Nephron progenitor cell (in vitro differentiated cells): Measurements from ENCODE around the gene ABHD11.

Experiments
- DNase-seq: peaks from one replicate; pipeline ENCODE4 v3.0.0; 2021
- H3K27ac Mint-ChIP-seq: 2 replicates; pipeline ENCODE4 v1.8.0; 2021; ENCODE audit warnings: mild to moderate bottlenecking, moderate library complexity, mixed read lengths
- H3K27me3 Mint-ChIP-seq: 2 replicates; pipeline ENCODE4 v1.8.0; 2021; ENCODE audit warnings: mild to moderate bottlenecking, low read depth, mixed read lengths; ENCODE audit not compliant: poor library complexity
- H3K36me3 Mint-ChIP-seq: 2 replicates; pipeline ENCODE4 v1.8.0; 2021; ENCODE audit warnings: low read depth, mixed read lengths
- H3K4me1 Mint-ChIP-seq: 2 replicates; pipeline ENCODE4 v1.8.0; 2021; ENCODE audit warnings: mixed read lengths
- H3K4me3 Mint-ChIP-seq: 2 replicates; pipeline ENCODE4 v1.8.0; 2021; ENCODE audit warnings: mild to moderate bottlenecking, moderate library complexity, mixed read lengths
- H3K9me3 Mint-ChIP-seq: 2 replicates; pipeline ENCODE4 v1.8.0; 2021; ENCODE audit warnings: mild to moderate bottlenecking, moderate library complexity, mixed read lengths
- TF ChIP-seq, protein P1 (sequence below): fragments of 200-600 bp; sonication (generic); IDR thresholded peaks from 2 replicates; pipeline ENCODE4 v1.5.0; 2021; ENCODE audit warnings: antibody characterized with exemption

The ABHD11 gene

DNA sequence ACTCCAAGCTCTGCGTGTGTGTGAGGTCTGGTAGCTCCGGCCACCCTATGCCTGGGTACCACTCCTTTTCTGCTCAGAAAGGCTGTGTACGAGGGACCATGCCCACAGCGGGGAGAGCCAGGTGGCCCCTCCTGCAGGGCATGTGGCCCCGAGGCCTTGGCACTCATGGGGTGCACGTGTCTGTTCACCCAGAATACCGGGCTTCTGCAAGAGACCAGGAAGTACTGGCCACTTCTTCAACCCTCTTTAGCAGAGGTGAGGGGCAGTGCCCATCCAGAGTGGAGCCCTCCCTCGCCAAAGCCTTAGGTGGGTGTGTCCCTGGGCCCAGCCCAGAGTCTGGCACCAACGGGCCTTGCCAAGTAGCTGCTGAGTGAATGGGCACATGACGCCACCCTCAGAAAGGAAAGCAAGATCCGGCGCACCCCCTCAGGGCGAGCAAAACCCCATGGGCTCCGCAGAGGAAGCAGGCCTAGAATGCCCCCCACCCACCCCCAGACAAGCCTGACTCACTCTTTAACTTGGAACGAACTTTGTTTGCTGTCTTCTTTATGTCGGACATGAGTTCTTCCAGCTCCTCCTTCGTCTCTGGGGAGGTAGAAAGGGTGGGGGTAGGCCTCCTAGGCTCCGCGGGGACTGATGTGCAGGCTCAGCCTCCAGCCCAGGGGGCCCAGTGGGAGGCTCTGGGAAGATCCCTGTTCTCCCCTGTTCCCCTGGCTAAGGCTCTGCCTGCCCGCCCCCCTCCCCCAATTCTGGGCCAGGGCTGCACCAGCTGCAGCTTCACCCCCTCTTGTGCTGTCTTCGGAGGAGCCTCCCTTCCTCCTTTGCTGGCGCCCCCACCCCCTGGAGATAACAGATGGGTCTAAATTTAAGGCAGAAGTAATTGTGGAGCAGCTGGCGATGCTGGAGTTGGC, 33.7 kb downstream of the ABHD11 start:
- Mint-ChIP-seq H3K4me3 (no peak overlapping the region), H3K9me3 (no peaks in the 10 kb centered on the region), H3K27ac (no peak overlapping the region), H3K27me3 (peaks cover 6% of the 10 kb centered on the region), H3K36me3 (peaks cover 11% of the 10 kb centered on the region), H3K4me1 (peaks cover 27% of the 10 kb centered on the region)
- no peak for DNase-seq
- TF ChIP-seq, protein P1, sequence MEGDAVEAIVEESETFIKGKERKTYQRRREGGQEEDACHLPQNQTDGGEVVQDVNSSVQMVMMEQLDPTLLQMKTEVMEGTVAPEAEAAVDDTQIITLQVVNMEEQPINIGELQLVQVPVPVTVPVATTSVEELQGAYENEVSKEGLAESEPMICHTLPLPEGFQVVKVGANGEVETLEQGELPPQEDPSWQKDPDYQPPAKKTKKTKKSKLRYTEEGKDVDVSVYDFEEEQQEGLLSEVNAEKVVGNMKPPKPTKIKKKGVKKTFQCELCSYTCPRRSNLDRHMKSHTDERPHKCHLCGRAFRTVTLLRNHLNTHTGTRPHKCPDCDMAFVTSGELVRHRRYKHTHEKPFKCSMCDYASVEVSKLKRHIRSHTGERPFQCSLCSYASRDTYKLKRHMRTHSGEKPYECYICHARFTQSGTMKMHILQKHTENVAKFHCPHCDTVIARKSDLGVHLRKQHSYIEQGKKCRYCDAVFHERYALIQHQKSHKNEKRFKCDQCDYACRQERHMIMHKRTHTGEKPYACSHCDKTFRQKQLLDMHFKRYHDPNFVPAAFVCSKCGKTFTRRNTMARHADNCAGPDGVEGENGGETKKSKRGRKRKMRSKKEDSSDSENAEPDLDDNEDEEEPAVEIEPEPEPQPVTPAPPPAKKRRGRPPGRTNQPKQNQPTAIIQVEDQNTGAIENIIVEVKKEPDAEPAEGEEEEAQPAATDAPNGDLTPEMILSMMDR, result no peak

DNA sequence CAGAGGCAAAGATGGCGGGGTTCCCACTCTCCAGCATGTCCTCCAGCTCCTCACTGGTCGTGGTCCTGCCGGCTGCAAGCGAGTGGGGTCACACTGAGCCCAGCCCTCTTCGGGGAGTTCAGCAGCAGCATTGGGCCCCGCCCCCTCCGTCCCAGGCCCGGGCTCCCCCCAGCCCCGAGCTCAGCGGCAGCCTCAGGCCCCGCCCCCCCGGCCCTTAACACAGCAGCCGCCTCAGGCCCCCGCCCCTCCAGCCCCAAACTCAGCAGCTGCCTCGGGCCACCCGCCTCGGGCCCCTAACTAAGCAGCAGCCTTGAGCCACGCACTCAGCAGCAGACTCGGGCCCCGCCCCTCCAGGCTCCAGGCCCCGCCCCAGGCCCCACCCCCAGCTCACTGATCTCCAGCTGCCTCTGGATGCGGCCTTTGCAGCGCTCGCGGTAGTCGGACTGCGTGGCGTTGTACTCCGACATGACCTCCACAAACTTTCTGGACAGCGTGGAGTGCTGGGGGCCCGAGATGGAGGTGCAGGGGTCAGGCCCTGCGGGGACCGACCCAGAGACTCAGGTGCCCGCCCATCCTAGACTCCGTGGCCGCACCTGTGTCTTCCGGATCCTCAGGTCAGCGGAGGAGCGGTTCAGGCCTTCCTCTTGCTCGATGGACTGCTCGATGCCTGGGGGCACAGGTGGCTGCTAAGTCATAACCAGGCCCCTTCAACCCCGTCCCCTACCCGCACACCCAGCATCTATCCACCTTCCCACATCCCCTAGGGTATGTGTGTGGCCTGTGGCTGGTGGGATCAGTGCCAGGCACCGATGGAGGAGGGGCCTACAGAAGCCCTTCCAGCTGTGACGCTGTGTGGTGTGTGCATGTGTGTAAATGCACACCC, 34.6 kb downstream of the ABHD11 start:
- peak; percentile 84 for DNase-seq
- H3K27me3 Mint-ChIP-seq, result peaks cover 6% of the 10 kb centered on the region
- peaks cover 11% of the 10 kb centered on the region for H3K36me3 Mint-ChIP-seq
- peaks cover 27% of the 10 kb centered on the region for H3K4me1 Mint-ChIP-seq
- H3K4me3 Mint-ChIP-seq, result peak overlapping the region; percentile 58
- TF ChIP-seq, protein P1, result no peak
- H3K27ac Mint-ChIP-seq, result no peak overlapping the region
- H3K9me3 Mint-ChIP-seq, result no peaks in the 10 kb centered on the region

DNA sequence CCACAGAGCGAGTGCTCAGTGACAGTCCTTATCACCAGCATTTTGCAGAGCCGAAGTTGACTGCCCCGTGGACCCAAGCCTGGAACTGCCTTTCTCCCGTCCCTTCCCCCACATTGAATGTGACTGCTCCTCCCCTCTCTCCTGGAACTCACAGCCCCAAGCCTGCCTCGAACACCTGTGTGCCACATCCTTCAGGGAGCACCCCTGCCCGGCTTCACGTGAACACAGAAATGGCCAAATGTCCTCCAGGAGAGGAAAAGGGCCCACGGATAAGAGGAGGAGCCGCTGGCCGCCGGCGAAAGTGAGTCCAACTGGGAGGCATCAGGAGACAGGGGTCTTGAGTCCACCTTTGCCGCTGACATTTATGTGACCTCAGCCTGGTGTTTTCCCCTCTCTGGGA, 35.4 kb downstream of the ABHD11 start:
- Mint-ChIP-seq H3K36me3 (peaks cover 11% of the 10 kb centered on the region), H3K27ac (no peak overlapping the region), H3K4me1 (peaks cover 23% of the 10 kb centered on the region), H3K27me3 (peaks cover 6% of the 10 kb centered on the region), H3K9me3 (no peaks in the 10 kb centered on the region), H3K4me3 (peak overlapping the region; percentile 58)
- DNase-seq, result no peak
- TF ChIP-seq, protein P1, result no peak

DNA sequence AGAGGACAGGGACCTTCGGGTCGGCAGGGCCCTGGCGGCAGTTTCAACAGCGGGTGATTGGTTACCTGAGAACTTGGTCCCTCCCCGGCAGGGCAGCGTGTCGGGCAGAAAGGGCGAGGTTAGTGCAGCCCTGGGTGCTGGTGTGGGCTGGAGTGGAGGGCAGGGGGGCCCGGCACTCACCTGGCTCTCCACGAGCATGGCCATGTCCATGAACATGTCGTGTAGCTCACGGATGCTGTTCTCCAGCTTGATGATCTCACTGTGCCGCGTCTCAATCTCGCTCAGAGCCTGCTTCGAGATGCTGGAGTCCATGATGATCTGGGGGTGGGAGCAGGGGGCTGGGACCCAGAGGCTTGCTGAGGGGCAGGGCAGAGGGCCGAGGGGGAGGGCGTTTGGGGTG, 35.9 kb downstream of the ABHD11 start:
- Mint-ChIP-seq H3K9me3 (no peaks in the 10 kb centered on the region), H3K36me3 (peaks cover 11% of the 10 kb centered on the region), H3K4me3 (no peak overlapping the region), H3K27ac (no peak overlapping the region), H3K4me1 (peaks cover 23% of the 10 kb centered on the region), H3K27me3 (peaks cover 6% of the 10 kb centered on the region)
- no peak for DNase-seq
- TF ChIP-seq, protein P1, result no peak

DNA sequence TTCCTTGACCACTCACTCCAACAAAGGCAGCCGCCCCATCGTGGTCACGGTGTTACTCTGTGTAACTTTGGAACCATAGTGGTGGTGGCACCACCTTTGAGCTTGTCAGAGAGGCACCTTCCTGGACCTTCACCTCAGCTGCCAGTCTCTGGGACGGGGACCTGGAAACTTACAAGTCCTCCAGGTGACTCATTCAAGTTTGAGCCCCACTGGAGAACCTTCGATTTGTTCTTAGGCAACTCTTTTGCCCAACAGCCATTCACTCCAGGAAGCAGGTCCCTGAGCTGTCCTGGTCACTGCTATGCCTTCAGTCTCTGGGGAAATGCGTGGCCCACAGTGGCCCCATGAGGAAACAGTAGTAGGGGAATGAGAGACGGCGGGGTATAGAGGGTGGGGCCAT, 36.4 kb downstream of the ABHD11 start:
- no peaks in the 10 kb centered on the region for H3K9me3 Mint-ChIP-seq
- DNase-seq, result no peak
- H3K27ac Mint-ChIP-seq, result no peak overlapping the region
- TF ChIP-seq, protein P1, result no peak
- H3K4me1 Mint-ChIP-seq, result peaks cover 23% of the 10 kb centered on the region
- peaks cover 6% of the 10 kb centered on the region for H3K27me3 Mint-ChIP-seq
- peaks cover 14% of the 10 kb centered on the region for H3K36me3 Mint-ChIP-seq
- no peak overlapping the region for H3K4me3 Mint-ChIP-seq
